ENCODE results near the gene ODC1.
A peak's percentile ranks its signal among the peaks of the same experiment; 100 is the strongest.

Gene ODC1

GRCh38 chr2:10434886-10435819 lies 13.0 kb downstream of the ODC1 start:
- no peak overlapping the region for H3K27ac ChIP-seq (ENCODE audit: extremely low read depth, low read depth, low read length)
- ChIA-PET CTCF (interaction anchor here (0.5 to 4.6 kb wide), 65 partner anchors 8 to 983 kb away, joined by 3 to 81 read pairs (median 4); partner anchors contain the start of genes CYS1, ODC1 and RRM2), POLR2A (interaction anchor here (0.7 to 1.8 kb wide), 7 partner anchors 13 to 592 kb away, joined by 3 to 17 read pairs (median 5); partner anchors contain the start of genes ODC1 and TAF1B)
- peaks cover 0 to 17% of the 10 kb centered on the region in 2 experiments; a peak in 2 of 3 replicates for H3K36me3 ChIP-seq (ENCODE audit: control insufficient read depth in 2 of 2, insufficient read depth in 1 of 2, low read length in 2 of 2)
- H3K4me3 ChIP-seq (ENCODE audit: low read depth, low read length): no peak overlapping the region
- H3K4me1 ChIP-seq (ENCODE audit: control insufficient read depth, insufficient read depth, low read length): no peaks in the 10 kb centered on the region
- no peaks in the 10 kb centered on the region for H3K9me3 ChIP-seq (ENCODE audit: control insufficient read depth, insufficient read depth, low read depth, low read length)
- TF ChIP-seq ZNF560 (tag by site-specific recombination; IDR thresholded peaks at IDR 0.05; ENCODE audit: borderline replicate concordance) (no peak), HOXA7 (CRISPR knock-in tag; IDR thresholded peaks at IDR 0.05; ENCODE audit: borderline replicate concordance) (no peak), ZNF555 (tag by site-specific recombination; conservative IDR thresholded peaks at IDR 0.05) (no peak), ZBTB7A (tag by site-specific recombination; IDR thresholded peaks at IDR 0.05; ENCODE audit: low read depth) (no peak), ZBTB21 (tag by site-specific recombination; IDR thresholded peaks at IDR 0.05) (no peak), YY1 (tag by site-specific recombination; IDR thresholded peaks at IDR 0.05) (no peak), ZBTB20 (tag by site-specific recombination; IDR thresholded peaks at IDR 0.05) (no peak), GLIS1 (tag by site-specific recombination; IDR thresholded peaks at IDR 0.05) (no peak), KLF10 (tag by site-specific recombination; IDR thresholded peaks at IDR 0.05) (no peak), ZNF544 (tag by site-specific recombination; IDR thresholded peaks at IDR 0.05) (no peak), HOXC10 (CRISPR knock-in tag; IDR thresholded peaks at IDR 0.05) (no peak), ZNF529 (tag by site-specific recombination; IDR thresholded peaks at IDR 0.05; ENCODE audit: insufficient replicate concordance) (no peak), ZNF777 (tag by site-specific recombination; IDR thresholded peaks at IDR 0.05; ENCODE audit: borderline replicate concordance) (no peak), ZNF37A (tag by site-specific recombination; IDR thresholded peaks at IDR 0.05) (no peak), PRDM1 (tag by site-specific recombination; IDR thresholded peaks at IDR 0.05) (no peak), ZNF394 (tag by site-specific recombination; IDR thresholded peaks at IDR 0.05; ENCODE audit: borderline replicate concordance) (no peak), ZNF341 (tag by site-specific recombination; IDR thresholded peaks at IDR 0.05; ENCODE audit: low read depth) (no peak), ZBTB49 (tag by site-specific recombination; IDR thresholded peaks at IDR 0.05; ENCODE audit: low read depth) (no peak)
- TF ChIP-seq, protein P1, sequence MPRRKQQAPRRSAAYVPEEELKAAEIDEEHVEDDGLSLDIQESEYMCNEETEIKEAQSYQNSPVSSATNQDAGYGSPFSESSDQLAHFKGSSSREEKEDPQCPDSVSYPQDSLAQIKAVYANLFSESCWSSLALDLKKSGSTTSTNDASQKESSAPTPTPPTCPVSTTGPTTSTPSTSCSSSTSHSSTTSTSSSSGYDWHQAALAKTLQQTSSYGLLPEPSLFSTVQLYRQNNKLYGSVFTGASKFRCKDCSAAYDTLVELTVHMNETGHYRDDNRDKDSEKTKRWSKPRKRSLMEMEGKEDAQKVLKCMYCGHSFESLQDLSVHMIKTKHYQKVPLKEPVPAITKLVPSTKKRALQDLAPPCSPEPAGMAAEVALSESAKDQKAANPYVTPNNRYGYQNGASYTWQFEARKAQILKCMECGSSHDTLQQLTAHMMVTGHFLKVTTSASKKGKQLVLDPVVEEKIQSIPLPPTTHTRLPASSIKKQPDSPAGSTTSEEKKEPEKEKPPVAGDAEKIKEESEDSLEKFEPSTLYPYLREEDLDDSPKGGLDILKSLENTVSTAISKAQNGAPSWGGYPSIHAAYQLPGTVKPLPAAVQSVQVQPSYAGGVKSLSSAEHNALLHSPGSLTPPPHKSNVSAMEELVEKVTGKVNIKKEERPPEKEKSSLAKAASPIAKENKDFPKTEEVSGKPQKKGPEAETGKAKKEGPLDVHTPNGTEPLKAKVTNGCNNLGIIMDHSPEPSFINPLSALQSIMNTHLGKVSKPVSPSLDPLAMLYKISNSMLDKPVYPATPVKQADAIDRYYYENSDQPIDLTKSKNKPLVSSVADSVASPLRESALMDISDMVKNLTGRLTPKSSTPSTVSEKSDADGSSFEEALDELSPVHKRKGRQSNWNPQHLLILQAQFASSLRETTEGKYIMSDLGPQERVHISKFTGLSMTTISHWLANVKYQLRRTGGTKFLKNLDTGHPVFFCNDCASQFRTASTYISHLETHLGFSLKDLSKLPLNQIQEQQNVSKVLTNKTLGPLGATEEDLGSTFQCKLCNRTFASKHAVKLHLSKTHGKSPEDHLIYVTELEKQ (tag by site-specific recombination; IDR thresholded peaks at IDR 0.05; ENCODE audit: borderline replicate concordance): no peak
- TF ChIP-seq, protein P2, sequence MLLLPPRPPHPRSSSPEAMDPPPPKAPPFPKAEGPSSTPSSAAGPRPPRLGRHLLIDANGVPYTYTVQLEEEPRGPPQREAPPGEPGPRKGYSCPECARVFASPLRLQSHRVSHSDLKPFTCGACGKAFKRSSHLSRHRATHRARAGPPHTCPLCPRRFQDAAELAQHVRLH (tag by site-specific recombination; IDR thresholded peaks at IDR 0.05): no peak
- TF ChIP-seq, protein P3, sequence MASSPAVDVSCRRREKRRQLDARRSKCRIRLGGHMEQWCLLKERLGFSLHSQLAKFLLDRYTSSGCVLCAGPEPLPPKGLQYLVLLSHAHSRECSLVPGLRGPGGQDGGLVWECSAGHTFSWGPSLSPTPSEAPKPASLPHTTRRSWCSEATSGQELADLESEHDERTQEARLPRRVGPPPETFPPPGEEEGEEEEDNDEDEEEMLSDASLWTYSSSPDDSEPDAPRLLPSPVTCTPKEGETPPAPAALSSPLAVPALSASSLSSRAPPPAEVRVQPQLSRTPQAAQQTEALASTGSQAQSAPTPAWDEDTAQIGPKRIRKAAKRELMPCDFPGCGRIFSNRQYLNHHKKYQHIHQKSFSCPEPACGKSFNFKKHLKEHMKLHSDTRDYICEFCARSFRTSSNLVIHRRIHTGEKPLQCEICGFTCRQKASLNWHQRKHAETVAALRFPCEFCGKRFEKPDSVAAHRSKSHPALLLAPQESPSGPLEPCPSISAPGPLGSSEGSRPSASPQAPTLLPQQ (tag by site-specific recombination; IDR thresholded peaks at IDR 0.05): 0 out of 2 replicates have a peak, but pooled peaks have one; percentile 35
- TF ChIP-seq, protein P4, sequence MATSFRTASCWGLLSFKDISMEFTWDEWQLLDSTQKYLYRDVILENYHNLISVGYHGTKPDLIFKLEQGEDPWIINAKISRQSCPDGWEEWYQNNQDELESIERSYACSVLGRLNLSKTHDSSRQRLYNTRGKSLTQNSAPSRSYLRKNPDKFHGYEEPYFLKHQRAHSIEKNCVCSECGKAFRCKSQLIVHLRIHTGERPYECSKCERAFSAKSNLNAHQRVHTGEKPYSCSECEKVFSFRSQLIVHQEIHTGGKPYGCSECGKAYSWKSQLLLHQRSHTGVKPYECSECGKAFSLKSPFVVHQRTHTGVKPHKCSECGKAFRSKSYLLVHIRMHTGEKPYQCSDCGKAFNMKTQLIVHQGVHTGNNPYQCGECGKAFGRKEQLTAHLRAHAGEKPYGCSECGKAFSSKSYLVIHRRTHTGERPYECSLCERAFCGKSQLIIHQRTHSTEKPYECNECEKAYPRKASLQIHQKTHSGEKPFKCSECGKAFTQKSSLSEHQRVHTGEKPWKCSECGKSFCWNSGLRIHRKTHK (tag by site-specific recombination; IDR thresholded peaks at IDR 0.05): no peak
- TF ChIP-seq, protein P5, sequence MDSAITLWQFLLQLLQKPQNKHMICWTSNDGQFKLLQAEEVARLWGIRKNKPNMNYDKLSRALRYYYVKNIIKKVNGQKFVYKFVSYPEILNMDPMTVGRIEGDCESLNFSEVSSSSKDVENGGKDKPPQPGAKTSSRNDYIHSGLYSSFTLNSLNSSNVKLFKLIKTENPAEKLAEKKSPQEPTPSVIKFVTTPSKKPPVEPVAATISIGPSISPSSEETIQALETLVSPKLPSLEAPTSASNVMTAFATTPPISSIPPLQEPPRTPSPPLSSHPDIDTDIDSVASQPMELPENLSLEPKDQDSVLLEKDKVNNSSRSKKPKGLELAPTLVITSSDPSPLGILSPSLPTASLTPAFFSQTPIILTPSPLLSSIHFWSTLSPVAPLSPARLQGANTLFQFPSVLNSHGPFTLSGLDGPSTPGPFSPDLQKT (IDR thresholded peaks at IDR 0.05; ENCODE audit: borderline replicate concordance, low read depth, low read length): no peak
- TF ChIP-seq, protein P6, sequence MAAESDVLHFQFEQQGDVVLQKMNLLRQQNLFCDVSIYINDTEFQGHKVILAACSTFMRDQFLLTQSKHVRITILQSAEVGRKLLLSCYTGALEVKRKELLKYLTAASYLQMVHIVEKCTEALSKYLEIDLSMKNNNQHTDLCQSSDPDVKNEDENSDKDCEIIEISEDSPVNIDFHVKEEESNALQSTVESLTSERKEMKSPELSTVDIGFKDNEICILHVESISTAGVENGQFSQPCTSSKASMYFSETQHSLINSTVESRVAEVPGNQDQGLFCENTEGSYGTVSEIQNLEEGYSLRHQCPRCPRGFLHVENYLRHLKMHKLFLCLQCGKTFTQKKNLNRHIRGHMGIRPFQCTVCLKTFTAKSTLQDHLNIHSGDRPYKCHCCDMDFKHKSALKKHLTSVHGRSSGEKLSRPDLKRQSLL (tag by site-specific recombination; IDR thresholded peaks at IDR 0.05): 0 out of 2 replicates have a peak, but pooled peaks have one; percentile 23
